Neural cell (in vitro differentiated cells): Measurements from ENCODE around the gene AP3D1.

Source experiments
- EZH2 ChIP-seq: fragments of 200-600, 300-800 bp; shearing (Covaris generic), sonication (generic); IDR thresholded peaks from 2 replicates; pipeline ENCODE4 v1.6.1; 2014; ENCODE audit warnings: antibody characterized with exemption, low read length, borderline replicate concordance, mild to moderate bottlenecking; ENCODE audit not compliant: insufficient read depth, poor library complexity, severe bottlenecking
- MXI1 ChIP-seq: fragments of 450-650 bp; conservative IDR thresholded peaks from 2 replicates; pipeline ENCODE4 v1.6.1; 2014; ENCODE audit warnings: antibody characterized with exemption, mild to moderate bottlenecking; ENCODE audit not compliant: poor library complexity, severe bottlenecking
- POLR2AphosphoS5 ChIP-seq: IDR thresholded peaks from 2 replicates; pipeline ENCODE4 v1.6.1; 2012
- SMC3 ChIP-seq: fragments of 450-650 bp; conservative IDR thresholded peaks from 2 replicates; pipeline ENCODE4 v1.6.1; 2014; ENCODE audit warnings: antibody characterized with exemption, mild to moderate bottlenecking, moderate library complexity; ENCODE audit not compliant: poor library complexity
- TAF1 ChIP-seq: IDR thresholded peaks from 2 replicates; pipeline ENCODE4 v1.6.1; 2012; ENCODE audit warnings: low read depth
- TF ChIP-seq, protein P1 (sequence below): fragments of 450-650 bp; IDR thresholded peaks from 2 replicates; pipeline ENCODE4 v1.5.1; 2014; ENCODE audit warnings: antibody characterized with exemption, mild to moderate bottlenecking, moderate library complexity; ENCODE audit not compliant: poor library complexity, severe bottlenecking

DNA sequence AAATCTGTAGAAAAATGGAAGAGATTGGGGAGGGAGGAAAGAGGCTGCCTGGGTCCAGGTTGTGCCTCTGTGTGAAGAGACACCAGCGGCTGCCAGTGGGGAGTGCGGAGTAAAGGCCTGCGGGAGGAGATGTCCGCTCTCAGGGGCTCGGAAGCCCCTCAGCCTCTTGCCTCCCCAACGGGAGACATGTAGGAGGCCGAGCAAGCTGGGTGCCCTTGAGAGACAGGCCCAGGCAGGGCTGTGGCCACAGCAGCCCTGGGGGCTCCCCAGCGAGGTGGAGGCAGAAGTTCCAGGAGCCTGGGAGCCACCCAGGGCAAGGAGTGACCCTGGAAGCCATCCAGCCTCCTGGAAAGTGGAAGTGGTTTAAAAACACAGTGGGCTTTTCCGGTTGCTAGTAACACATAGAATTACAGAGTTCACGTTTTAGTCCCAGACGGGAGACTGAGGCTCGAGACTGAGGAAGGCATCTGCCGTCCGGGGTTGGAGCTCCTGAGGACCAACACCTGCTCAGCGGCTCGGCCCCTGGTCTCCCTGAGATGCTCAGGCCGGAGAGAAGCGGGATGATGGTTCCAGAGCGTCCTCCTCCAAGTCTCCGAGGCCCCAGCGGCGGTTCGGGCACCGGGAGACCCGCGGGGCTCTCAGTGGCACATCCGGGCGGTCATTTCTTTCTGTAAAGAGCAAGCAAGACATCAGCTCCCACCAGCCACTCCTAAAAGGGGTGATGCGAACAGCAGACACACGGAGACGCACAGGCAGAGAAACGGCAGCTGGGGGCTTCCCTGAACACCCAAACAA, 78.4 kb downstream of the AP3D1 start:
- TF ChIP-seq, protein P1, sequence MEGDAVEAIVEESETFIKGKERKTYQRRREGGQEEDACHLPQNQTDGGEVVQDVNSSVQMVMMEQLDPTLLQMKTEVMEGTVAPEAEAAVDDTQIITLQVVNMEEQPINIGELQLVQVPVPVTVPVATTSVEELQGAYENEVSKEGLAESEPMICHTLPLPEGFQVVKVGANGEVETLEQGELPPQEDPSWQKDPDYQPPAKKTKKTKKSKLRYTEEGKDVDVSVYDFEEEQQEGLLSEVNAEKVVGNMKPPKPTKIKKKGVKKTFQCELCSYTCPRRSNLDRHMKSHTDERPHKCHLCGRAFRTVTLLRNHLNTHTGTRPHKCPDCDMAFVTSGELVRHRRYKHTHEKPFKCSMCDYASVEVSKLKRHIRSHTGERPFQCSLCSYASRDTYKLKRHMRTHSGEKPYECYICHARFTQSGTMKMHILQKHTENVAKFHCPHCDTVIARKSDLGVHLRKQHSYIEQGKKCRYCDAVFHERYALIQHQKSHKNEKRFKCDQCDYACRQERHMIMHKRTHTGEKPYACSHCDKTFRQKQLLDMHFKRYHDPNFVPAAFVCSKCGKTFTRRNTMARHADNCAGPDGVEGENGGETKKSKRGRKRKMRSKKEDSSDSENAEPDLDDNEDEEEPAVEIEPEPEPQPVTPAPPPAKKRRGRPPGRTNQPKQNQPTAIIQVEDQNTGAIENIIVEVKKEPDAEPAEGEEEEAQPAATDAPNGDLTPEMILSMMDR: no peak
- TF ChIP-seq MXI1 (no peak), EZH2 (no peak), TAF1 (no peak), POLR2AphosphoS5 (no peak), SMC3 (no peak)
